Subcutaneous adipose tissue (tissue), 4 donors: ENCODE measurements around the gene PYGM. TPM values are rescaled to one million over a fixed set of nuclear protein-coding genes. Genes with fewer than 3 reads are reported as not detected.

Experiments used
- CTCF ChIP-seq: fragments of 450-650 bp; IDR thresholded peaks from one replicate; pipeline ENCODE4 v1.5.1; 2016; ENCODE audit warnings: low read depth, mild to moderate bottlenecking, control low read depth, antibody characterized with exemption, moderate library complexity
- total RNA-seq, 4 donors: library from RNA; depleted of rRNA; stranded (reverse); fragments of >200 nt; gene quantifications; one replicate each; pipeline ENCODE4 v1.1.0, GENCODE V29; 2016

PYGM gene
- total RNA-seq, 4 donors from 2014 or later = 0.51 to 63.7 (median 4.4) TPM

GRCh38 chr11:64801561-64802369 is 42.0 kb upstream of the PYGM start:
- TF ChIP-seq CTCF = no peak

- TF ChIP-seq CTCF = no peak
Measured at GRCh38 chr11:64801158-64801464, 41.3 kb upstream of the PYGM start.

- no peak for TF ChIP-seq CTCF
Measured at GRCh38 chr11:64800303-64801157, 40.8 kb upstream of the PYGM start.

GRCh38 chr11:64799623-64800302 is 40.0 kb upstream of the PYGM start:
- TF ChIP-seq CTCF = no peak

- TF ChIP-seq CTCF = no peak
Measured at GRCh38 chr11:64799256-64799622, 39.5 kb upstream of the PYGM start.

- TF ChIP-seq CTCF = no peak
Measured at GRCh38 chr11:64796757-64797541, 37.2 kb upstream of the PYGM start.
